GM19099 (cell line): ENCODE measurements around the gene LITAF.

ENCODE experiments used
- POLR2A ChIP-seq: IDR thresholded peaks from 3 replicates; pipeline ENCODE4 v1.6.1; 2011; ENCODE audit warnings: low read depth; ENCODE audit not compliant: insufficient read length; ENCODE audit errors: extremely low read depth

The LITAF gene

GRCh38 chr16:11588321-11589197 is 1.8 kb upstream of the LITAF start:
- TF ChIP-seq POLR2A = no peak

GRCh38 chr16:11587643-11588247 is 1.0 kb upstream of the LITAF start:
- TF ChIP-seq POLR2A = no peak

GRCh38 chr16:11586378-11586855 is 302 bp downstream of the LITAF start:
- TF ChIP-seq POLR2A = no peak

- TF ChIP-seq POLR2A = peak; percentile 28
These were observed 1.0 kb downstream of the LITAF start for GRCh38 chr16:11585460-11586377.

DNA sequence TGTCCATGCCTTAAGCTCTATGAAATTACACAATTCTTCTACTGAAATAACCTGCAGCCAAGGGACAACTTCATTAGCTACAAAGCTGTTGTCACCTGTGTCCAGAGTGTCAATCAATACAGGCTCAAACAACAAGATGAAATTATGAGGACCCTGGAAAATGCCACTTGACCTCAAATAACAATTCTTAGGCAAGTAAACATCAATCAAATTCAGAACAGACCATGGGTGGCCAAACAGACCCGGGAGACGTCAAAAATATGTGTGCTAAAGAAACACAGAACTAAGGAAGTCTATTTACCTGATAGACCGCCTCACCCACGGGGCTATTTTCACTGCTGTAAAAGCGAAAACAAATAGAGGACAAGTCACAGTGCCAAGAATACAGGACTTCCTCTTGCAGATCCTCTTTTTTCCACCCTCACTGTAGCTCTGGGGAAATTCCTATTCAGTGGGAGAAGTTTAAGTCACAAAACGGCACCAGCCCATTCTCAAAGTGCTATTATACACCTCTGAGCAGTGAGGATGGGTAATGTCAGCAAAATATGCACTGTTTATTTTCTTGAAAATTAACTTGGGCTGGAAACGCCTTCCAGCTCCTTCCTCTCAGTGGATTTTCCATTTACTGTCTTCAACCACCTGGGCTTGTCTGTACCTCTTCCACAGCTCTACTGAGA is 2.7 kb downstream of the LITAF start:
- TF ChIP-seq POLR2A = no peak

GRCh38 chr16:11583166-11583565 is 3.6 kb downstream of the LITAF start:
- TF ChIP-seq POLR2A = no peak

GRCh38 chr16:11582157-11582814 is 4.4 kb downstream of the LITAF start:
- no peak for TF ChIP-seq POLR2A

DNA sequence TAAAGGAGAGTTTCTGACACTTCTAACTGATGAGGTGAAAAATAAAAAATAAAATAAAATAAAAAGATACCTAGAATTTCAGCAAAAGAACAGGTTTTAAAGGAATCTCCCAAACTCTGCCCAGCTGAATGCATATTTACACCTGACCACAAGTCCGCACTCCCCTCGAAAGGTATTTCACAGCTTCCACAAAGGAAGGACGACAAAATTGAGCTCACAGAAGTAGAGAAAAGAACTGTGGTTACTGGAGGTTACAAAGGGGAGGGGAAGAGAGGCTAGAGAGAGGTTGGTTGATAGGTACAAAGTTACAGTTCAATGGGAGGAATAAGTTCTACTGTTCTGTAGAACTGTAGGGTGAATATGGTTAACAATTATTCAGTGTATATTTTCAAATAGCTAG is 5.0 kb downstream of the LITAF start:
- no peak for TF ChIP-seq POLR2A

GRCh38 chr16:11580451-11581086 is 6.2 kb downstream of the LITAF start:
- TF ChIP-seq POLR2A = no peak

- no peak for TF ChIP-seq POLR2A
These were observed 10.1 kb downstream of the LITAF start for GRCh38 chr16:11576427-11577289.

GRCh38 chr16:11575223-11575589 is 11.5 kb downstream of the LITAF start:
- no peak for TF ChIP-seq POLR2A

DNA sequence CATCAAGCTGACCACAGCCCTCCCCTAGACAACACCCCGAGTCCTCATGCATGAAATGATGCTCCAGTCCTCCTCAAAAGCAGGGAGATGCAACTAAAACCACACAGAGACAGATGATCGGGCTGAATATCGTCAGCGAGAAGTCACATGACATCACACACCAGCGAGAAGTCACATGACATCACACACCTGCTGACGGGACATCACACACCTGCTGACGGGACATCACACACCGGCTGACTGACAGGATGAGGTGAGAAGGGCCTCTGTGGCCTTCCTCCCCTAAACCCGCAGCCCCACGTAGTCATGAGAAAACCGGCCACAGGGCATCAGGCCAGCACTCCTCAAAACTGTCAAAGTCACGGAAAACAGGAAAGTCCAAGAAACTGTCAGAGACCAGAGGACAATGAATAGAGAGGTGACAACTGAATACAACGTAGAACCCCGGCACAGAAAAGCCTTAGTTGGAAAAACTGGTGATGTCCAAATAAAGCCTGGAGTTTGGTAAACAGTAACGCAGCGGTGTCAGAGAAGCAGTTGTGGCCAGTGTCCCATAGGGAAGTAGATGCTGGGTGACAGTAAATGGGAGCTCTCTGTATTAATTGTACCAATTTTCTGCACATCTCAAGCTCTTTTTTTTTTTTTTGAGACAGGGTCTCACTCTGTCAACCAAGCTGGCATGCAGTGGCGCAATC is 14.3 kb downstream of the LITAF start:
- TF ChIP-seq POLR2A = no peak
